ENCODE measurements around the gene TRIM17. TPM values are rescaled to one million over a fixed set of nuclear protein-coding genes. Genes with fewer than 3 reads are reported as not detected.

Gene TRIM17
- total RNA-seq, 1 donor from 2014 or later: 1.2 TPM

GRCh38 chr1:228455715-228456114, 39.1 kb upstream of the TRIM17 start:
- H3K4me3 ChIP-seq: no peak overlapping the region
- H3K36me3 ChIP-seq: no peaks in the 10 kb centered on the region
- intact Hi-C loops (cut with DNase I): no loop called here
- no peaks in the 10 kb centered on the region for H3K9me3 ChIP-seq
- H3K27ac ChIP-seq: no peak overlapping the region
- TF ChIP-seq, protein P1, sequence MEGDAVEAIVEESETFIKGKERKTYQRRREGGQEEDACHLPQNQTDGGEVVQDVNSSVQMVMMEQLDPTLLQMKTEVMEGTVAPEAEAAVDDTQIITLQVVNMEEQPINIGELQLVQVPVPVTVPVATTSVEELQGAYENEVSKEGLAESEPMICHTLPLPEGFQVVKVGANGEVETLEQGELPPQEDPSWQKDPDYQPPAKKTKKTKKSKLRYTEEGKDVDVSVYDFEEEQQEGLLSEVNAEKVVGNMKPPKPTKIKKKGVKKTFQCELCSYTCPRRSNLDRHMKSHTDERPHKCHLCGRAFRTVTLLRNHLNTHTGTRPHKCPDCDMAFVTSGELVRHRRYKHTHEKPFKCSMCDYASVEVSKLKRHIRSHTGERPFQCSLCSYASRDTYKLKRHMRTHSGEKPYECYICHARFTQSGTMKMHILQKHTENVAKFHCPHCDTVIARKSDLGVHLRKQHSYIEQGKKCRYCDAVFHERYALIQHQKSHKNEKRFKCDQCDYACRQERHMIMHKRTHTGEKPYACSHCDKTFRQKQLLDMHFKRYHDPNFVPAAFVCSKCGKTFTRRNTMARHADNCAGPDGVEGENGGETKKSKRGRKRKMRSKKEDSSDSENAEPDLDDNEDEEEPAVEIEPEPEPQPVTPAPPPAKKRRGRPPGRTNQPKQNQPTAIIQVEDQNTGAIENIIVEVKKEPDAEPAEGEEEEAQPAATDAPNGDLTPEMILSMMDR (IDR thresholded peaks at IDR 0.05): no peak
- no peak for TF ChIP-seq POLR2AphosphoS5 (IDR thresholded peaks at IDR 0.05; ENCODE audit: insufficient read depth in 1 of 2, low read depth in 1 of 2)
- no peak for TF ChIP-seq POLR2A (IDR thresholded peaks at IDR 0.05)
- DNase-seq (ENCODE audit: extremely low spot score in 2 of 2): no peak
- H3K4me1 ChIP-seq: peaks cover 30% of the 10 kb centered on the region
- H3K27me3 ChIP-seq: no peaks in the 10 kb centered on the region

- H3K4me1 ChIP-seq: peaks cover 23% of the 10 kb centered on the region
- H3K27ac ChIP-seq: no peak overlapping the region
- intact Hi-C loops (cut with DNase I): no loop called here
- H3K9me3 ChIP-seq: no peaks in the 10 kb centered on the region
- H3K27me3 ChIP-seq: no peaks in the 10 kb centered on the region
- H3K4me3 ChIP-seq: no peak overlapping the region
- H3K36me3 ChIP-seq: no peaks in the 10 kb centered on the region
- TF ChIP-seq, protein P1 (IDR thresholded peaks at IDR 0.05): no peak
- no peak for TF ChIP-seq POLR2A (IDR thresholded peaks at IDR 0.05)
- no peak for TF ChIP-seq POLR2AphosphoS5 (IDR thresholded peaks at IDR 0.05; ENCODE audit: insufficient read depth in 1 of 2, low read depth in 1 of 2)
- DNase-seq (ENCODE audit: extremely low spot score in 2 of 2): no peak
Measured at GRCh38 chr1:228454238-228454637, 37.6 kb upstream of the TRIM17 start.

DNA sequence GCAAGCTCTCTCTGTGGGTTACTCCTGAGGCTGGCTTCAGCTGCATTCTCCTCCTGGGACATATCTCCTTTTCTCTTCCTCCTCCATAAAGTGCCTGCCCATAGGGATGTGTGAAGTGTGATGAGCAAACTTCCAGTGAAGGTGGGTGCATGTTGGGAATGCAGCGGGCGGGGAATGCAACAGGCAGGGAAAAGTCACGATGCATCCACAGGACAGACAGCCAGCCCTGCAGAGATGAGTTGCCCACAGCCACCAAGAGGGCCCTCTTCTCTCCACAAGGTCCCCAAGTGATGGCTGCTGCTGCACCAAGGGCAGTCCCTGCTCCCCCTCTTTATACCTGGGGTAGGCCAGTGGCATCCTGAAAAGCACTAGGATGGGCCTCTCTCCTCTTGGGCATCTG, 37.0 kb upstream of the TRIM17 start:
- no peak overlapping the region for H3K4me3 ChIP-seq
- no peak for DNase-seq (ENCODE audit: extremely low spot score in 2 of 2)
- TF ChIP-seq POLR2AphosphoS5 (IDR thresholded peaks at IDR 0.05; ENCODE audit: insufficient read depth in 1 of 2, low read depth in 1 of 2): no peak
- TF ChIP-seq POLR2A (IDR thresholded peaks at IDR 0.05): no peak
- TF ChIP-seq, protein P1 (IDR thresholded peaks at IDR 0.05): no peak
- H3K27me3 ChIP-seq: no peaks in the 10 kb centered on the region
- no peaks in the 10 kb centered on the region for H3K9me3 ChIP-seq
- H3K36me3 ChIP-seq: no peaks in the 10 kb centered on the region
- H3K27ac ChIP-seq: no peak overlapping the region
- H3K4me1 ChIP-seq: peaks cover 18% of the 10 kb centered on the region
- intact Hi-C loops (cut with DNase I): no loop called here

DNA sequence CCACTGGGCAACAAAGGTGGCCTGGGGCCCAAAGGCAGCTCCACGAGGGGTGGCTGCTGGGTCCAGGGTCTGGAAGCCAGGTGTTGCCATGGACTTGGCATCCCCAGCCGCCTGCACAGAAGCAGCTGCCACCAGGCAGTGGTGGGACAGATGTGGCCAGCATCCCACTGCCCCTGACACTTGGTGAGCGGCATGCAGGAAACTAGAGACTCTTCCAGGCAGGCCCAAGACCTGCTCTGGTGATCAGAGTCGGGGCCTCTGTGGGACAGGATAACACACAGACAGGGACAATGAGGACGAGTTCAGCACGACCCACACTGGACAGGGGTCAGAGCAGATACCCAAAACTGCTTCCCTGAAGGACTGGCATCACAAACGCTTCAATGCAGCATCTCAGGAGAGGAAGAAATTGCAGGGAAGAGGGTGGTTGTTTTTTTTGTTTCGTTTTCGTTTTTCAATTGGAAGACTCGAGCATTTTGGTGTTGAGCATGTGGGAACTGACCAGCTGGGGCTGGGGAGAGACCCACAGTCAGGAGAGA, 36.4 kb upstream of the TRIM17 start:
- DNase-seq (ENCODE audit: extremely low spot score in 2 of 2): no peak
- Histone ChIP-seq H3K9me3 (no peaks in the 10 kb centered on the region), H3K27me3 (no peaks in the 10 kb centered on the region), H3K27ac (no peak overlapping the region), H3K36me3 (no peaks in the 10 kb centered on the region), H3K4me3 (no peak overlapping the region), H3K4me1 (peaks cover 18% of the 10 kb centered on the region)
- TF ChIP-seq, protein P1 (IDR thresholded peaks at IDR 0.05): no peak
- TF ChIP-seq POLR2A (IDR thresholded peaks at IDR 0.05): no peak
- TF ChIP-seq POLR2AphosphoS5 (IDR thresholded peaks at IDR 0.05; ENCODE audit: insufficient read depth in 1 of 2, low read depth in 1 of 2): no peak
- intact Hi-C loops (cut with DNase I): no loop called here

GRCh38 chr1:228452194-228453021, 35.7 kb upstream of the TRIM17 start:
- intact Hi-C loops (cut with DNase I): no loop called here
- no peak overlapping the region for H3K4me3 ChIP-seq
- peaks cover 18% of the 10 kb centered on the region for H3K4me1 ChIP-seq
- H3K27me3 ChIP-seq: no peaks in the 10 kb centered on the region
- H3K27ac ChIP-seq: no peak overlapping the region
- no peaks in the 10 kb centered on the region for H3K36me3 ChIP-seq
- TF ChIP-seq POLR2AphosphoS5 (IDR thresholded peaks at IDR 0.05; ENCODE audit: insufficient read depth in 1 of 2, low read depth in 1 of 2) (no peak), POLR2A (IDR thresholded peaks at IDR 0.05) (no peak)
- TF ChIP-seq, protein P1 (IDR thresholded peaks at IDR 0.05): no peak
- no peak for DNase-seq (ENCODE audit: extremely low spot score in 2 of 2)
- no peaks in the 10 kb centered on the region for H3K9me3 ChIP-seq

All from vagina (tissue), 2 donors.